Measurements from ENCODE around the gene TPCN1.
A peak's percentile ranks its signal among the peaks of the same experiment; 100 is the strongest.
"Not testable (repeated sequence)": the region's sequence is repeated elsewhere in the genome, so short reads cannot be mapped to it uniquely, and the experiment has no call there.

The TPCN1 gene

GRCh38 chr12:113197518-113198077 is 23.7 kb upstream of the TPCN1 start:
- no peak for DNase-seq

GRCh38 chr12:113198296-113198695 is 23.0 kb upstream of the TPCN1 start:
- no peak for DNase-seq

- no peak for DNase-seq
Measured at GRCh38 chr12:113200021-113200797, 21.1 kb upstream of the TPCN1 start.

GRCh38 chr12:113201187-113202177 is 19.8 kb upstream of the TPCN1 start:
- no peak for DNase-seq

- no peak for DNase-seq
Measured at GRCh38 chr12:113202300-113203075, 18.8 kb upstream of the TPCN1 start.

- DNase-seq: no peak
Measured at GRCh38 chr12:113203852-113204760, 17.2 kb upstream of the TPCN1 start.

GRCh38 chr12:113204804-113205203 is 16.5 kb upstream of the TPCN1 start:
- DNase-seq: no peak

- DNase-seq: not testable (repeated sequence)
Measured at GRCh38 chr12:113206802-113207201, 14.5 kb upstream of the TPCN1 start.

- DNase-seq: peak in 1 of 2 experiments; percentile 21
Measured at GRCh38 chr12:113207613-113208040, 13.6 kb upstream of the TPCN1 start.

GRCh38 chr12:113208041-113208934 is 13.0 kb upstream of the TPCN1 start:
- DNase-seq: peak; percentile 62 to 74

GRCh38 chr12:113211160-113211559 is 10.1 kb upstream of the TPCN1 start:
- DNase-seq: no peak

GRCh38 chr12:113214895-113215400 is 6.3 kb upstream of the TPCN1 start:
- DNase-seq: no peak

- DNase-seq: no peak
Measured at GRCh38 chr12:113216027-113216426, 5.2 kb upstream of the TPCN1 start.

GRCh38 chr12:113220593-113221180 is 577 bp upstream of the TPCN1 start:
- no peak for DNase-seq

- peak; percentile 38 to 40 for DNase-seq
Measured at GRCh38 chr12:113221997-113222729, 899 bp downstream of the TPCN1 start.

- DNase-seq: no peak
Measured at GRCh38 chr12:113222730-113223531, 1.7 kb downstream of the TPCN1 start.

- DNase-seq: no peak
Measured at GRCh38 chr12:113224955-113225354, 3.7 kb downstream of the TPCN1 start.

All from activated CD4-positive, alpha-beta T cell treated with anti-CD3 and anti-CD28 coated beads, Interleukin-2, amount 50 U/mL, for 48 hours (primary cell).